SW480 (cell line): ENCODE data around the gene ATF4.
"Not testable (repeated sequence)": the region's sequence is repeated elsewhere in the genome, so short reads cannot be mapped to it uniquely, and the experiment has no call there.

Source experiments
- DNase-seq: peaks from one replicate; pipeline ENCODE4 v3.0.0-alpha.2; 2016; ENCODE audit warnings: low spot score

The ATF4 gene

DNA sequence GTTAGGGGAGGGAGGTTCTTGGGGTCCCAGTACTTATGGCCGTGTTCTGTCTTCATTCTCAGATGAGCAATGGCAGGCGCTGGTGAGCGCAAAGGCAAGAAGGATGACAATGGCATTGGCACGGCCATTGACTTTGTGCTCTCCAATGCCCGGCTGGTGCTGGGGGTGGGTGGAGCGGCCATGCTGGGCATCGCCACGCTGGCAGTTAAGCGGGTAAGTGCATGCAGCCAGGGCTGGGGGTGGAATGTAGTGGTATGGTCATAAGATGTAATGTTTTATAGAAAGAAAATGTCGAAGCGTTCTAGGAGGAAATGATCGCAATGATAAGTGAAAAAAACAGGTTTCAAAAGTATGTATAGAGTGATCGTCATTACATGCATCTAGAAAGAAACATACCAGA is 9.1 kb upstream of the ATF4 start:
- DNase-seq, result no peak

DNA sequence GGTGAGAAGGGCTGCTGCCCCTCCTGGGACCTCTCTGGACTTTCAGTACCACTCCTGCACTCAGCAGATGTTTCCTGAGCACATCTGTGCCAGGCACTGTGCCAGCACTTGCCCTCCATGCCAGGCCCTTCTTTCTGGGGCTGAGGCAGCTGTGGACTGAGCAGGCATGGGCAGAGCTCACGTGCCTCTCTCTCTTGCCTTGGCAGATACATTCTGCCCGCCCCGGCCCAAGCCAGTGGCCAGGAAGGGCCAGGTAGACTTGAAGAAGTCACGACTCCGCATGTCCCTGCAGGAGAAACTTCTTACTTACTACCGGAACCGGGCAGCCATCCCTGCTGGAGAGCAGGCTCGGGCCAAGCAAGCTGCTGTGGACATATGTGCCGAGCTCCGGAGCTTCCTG is 8.3 kb upstream of the ATF4 start:
- DNase-seq, result no peak

DNA sequence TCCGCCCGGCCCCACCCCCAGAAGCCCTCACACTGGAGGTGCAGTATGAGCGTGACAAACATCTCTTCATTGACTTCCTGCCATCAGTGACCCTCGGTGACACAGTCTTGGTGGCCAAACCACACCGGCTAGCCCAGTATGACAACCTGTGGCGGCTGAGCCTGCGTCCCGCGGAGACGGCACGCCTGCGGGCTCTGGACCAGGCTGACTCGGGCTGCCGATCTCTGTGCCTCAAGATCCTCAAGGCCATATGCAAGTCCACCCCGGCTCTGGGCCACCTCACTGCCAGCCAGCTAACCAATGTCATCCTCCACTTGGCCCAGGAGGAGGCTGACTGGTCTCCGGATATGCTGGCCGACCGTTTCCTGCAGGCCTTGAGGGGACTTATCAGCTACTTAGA is 6.6 kb upstream of the ATF4 start:
- DNase-seq, result no peak

DNA sequence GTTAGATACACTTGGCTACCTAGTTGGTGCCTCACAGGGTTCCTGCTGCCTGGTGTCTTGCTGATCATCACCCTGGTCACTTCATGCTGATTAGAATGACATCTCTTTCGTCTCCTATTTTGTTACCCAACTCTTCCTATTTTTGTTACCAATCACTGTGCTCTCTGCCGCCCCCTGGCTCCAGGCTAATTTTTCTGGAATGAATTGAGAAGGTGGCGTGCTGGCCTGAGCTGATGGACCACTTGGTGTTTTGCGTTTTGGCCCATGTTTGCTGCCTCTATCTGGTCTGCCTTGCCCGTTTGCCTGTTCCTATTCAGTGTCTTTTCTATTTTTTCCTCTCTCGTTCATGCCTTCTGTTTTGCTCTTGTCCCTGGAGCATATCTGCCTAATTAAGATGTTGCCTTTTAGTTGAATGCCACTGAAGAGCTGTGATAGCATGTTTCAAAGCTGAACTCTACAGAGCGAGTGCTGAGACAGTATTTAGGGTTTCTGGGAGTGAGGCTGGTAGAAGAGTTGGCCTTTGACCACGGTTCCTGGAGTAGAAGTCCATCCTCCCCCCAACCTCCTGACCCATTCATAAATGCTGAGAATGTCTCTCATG is 5.9 kb upstream of the ATF4 start:
- DNase-seq, result no peak

DNA sequence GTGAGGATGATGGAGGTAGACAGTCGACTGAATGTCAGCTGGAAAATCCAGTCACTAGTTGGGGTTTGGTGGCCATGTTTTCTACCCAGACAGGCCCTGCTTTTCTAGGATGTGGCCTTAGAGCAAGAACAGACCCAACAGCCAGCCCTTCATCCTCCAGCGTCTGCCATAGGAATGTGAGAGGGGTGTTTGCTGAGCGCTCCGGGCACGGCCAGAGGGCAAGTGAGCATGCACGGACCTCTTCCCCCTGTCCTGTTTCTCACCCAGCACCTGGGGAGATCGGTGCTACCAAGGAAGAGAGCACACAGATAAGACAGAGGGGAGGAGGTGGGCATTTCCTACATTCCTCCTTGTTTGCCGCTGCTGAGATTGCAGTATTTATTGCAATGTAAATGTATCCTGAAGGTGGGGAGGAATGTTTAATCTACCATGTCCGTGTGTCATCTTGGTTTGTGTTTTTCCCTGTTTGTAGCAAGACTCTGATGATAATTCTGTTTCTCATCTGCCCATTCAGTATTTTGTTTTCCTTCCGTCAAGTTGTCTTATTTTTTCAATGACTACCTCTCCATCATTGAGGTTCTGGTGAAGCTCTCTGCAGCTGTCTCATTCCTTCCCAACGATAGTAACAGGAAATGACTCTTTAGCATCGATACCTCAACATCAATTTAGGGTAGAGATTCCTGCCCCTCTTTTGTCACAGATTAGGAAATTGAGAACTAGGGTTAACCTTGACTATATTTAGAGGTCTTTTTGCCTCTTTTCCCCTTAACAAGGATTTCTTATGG is 4.9 kb upstream of the ATF4 start:
- DNase-seq, result no peak

DNA sequence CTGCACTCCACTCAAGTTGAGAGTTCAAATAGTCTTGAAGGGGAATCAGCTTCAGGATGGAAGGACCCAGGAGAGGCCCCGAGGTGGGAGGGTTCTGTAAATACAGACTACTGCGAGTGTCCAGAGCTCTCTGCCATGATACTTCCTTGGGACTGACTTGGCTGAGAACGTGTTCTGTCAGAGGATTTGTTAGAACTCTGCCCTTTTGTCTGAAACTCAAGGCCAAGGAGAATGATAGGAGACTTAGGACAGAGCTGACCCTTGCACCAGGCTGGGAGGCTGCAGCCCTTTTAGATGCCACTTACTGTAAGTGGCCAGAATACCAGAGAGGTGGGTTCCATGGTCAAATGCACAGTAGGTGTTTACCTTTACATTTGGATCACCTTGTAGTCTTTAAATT is 2.9 kb upstream of the ATF4 start:
- no peak for DNase-seq

DNA sequence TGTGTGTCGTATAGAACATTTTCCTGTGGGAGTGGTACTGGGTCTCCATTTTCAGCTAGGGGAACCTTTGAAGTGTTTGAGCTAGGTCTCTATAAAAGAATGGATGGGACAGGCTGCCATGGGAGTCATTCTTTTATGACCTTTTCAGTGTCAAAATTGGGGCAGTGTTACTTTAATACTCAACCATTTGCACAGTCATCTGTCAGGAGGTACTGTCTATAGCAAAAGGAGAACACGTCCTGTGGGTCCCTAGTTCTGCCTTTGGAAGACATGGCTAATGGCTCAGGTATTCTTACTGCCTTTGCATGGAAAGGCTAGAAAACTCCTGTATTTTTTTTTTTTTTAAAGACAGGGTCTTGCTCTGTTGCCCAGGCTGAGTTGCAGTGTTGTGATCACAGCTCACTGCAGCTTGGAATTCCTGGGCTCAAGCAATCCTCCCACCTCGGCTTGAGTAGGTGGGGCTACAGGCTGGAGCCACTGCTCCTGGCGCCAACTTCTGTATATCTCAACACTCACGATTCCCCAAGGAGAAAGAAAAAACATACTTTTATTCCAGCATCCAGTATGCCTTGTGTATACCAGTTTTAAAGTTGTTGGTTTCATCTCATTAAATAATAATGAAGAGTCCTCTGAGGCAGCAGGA is 2.1 kb upstream of the ATF4 start:
- DNase-seq, result no peak

DNA sequence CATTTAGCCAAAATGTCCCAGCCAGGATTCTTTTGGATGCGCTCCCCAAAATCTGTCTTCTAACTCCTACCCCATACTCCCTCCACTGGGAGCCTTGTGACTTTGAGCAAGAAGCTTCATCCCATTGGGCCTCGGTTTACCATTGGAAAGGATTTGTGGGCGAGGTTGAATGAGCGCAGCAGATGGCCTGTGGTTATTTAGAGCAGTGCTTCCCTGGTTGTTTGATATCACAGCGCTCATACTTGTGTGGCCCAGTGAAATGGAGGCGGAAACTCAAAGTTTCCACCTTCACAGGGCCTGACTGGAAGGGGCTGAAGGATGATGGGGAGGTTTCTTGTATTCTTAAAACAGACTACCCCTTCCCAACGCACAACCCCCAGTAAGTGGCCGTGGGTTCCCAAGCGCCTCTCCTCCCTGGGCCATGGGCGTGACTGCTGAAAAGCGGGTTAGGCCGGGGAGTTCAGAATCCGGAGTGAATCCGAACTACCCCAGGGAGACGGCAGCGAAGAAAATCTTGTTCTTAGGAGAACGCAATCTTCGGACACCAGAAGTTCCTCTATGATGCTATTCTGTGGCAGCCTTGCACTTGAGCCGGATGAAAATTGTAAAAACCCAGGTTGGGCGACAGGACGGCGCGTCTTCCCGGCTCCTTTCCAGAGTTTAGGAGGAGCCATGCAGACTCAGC is 1.2 kb upstream of the ATF4 start:
- DNase-seq, result no peak

DNA sequence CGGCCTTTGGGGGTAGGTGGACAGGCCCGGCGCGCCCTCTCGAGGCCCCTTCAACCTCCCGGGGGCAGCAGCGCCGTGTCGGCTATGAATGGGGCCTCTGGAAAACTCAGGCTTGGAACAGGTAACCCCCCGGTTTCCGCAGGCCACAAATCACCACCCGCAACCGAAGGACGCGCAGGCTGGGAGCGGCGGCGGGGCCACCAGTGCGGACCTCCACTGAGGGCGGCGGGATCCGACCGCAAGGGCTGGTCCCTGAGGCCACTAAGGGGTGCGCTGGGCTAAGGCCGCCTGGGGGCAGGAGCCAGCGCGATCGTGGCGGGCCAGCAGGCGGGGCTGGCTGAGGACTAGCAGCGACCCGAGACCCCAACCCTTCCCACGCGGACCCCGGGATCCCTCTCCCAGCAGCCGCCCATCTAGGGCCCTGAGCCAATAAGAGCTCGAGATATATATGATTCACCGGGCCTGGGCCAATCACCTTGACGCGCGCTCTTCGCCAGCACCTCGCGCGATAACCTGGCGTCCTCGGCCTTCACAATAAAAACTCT is 609 bp upstream of the ATF4 start:
- DNase-seq, result peak; percentile 99

DNA sequence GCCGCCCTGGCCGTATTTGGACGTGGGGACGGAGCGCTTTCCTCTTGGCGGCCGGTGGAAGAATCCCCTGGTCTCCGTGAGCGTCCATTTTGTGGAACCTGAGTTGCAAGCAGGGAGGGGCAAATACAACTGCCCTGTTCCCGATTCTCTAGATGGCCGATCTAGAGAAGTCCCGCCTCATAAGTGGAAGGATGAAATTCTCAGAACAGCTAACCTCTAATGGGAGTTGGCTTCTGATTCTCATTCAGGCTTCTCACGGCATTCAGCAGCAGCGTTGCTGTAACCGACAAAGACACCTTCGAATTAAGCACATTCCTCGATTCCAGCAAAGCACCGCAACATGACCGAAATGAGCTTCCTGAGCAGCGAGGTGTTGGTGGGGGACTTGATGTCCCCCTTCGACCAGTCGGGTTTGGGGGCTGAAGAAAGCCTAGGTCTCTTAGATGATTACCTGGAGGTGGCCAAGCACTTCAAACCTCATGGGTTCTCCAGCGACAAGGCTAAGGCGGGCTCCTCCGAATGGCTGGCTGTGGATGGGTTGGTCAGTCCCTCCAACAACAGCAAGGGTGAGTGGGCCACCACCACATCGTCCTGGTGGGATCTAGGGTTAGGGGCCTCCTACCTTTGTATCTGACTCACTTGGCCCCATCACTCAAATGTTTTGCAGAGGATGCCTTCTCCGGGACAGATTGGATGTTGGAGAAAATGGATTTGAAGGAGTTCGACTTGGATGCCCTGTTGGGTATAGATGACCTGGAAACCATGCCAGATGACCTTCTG is 934 bp downstream of the ATF4 start:
- DNase-seq, result peak; percentile 60

DNA sequence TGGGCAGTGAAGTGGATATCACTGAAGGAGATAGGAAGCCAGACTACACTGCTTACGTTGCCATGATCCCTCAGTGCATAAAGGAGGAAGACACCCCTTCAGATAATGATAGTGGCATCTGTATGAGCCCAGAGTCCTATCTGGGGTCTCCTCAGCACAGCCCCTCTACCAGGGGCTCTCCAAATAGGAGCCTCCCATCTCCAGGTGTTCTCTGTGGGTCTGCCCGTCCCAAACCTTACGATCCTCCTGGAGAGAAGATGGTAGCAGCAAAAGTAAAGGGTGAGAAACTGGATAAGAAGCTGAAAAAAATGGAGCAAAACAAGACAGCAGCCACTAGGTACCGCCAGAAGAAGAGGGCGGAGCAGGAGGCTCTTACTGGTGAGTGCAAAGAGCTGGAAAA is 1.7 kb downstream of the ATF4 start:
- not testable (repeated sequence) for DNase-seq

DNA sequence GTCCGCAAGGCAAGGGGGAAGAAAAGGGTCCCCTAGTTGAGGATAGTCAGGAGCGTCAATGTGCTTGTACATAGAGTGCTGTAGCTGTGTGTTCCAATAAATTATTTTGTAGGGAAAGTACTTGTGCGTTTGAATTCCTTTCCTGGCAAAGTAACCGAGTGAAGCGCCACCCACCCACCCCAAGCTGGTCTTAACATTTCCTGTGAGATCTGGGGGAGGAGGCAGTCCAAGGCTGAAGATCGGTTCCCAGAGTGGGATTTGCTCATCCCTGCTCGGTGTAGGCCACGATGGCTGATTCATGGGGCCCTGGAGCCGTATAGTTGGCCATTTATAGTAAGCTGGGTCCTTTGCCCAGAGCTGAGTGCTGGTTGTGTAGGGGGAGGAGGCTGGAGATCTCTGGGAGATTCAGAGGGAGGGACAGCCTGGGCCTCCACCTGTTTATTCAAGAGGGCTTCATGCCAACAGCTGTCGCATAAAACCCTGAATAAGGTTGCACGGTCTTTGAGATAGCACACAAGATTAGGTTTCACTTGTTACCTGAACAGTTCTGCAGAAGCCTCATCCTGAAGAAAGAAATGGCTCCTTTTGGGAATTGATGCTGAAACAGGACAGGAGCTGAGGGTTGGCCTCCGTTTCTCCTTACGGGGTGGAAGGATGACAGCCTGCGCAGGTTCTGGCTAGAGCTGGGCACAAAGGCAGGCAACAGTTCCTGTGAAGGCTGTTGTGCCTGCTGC is 2.4 kb downstream of the ATF4 start:
- no peak for DNase-seq

DNA sequence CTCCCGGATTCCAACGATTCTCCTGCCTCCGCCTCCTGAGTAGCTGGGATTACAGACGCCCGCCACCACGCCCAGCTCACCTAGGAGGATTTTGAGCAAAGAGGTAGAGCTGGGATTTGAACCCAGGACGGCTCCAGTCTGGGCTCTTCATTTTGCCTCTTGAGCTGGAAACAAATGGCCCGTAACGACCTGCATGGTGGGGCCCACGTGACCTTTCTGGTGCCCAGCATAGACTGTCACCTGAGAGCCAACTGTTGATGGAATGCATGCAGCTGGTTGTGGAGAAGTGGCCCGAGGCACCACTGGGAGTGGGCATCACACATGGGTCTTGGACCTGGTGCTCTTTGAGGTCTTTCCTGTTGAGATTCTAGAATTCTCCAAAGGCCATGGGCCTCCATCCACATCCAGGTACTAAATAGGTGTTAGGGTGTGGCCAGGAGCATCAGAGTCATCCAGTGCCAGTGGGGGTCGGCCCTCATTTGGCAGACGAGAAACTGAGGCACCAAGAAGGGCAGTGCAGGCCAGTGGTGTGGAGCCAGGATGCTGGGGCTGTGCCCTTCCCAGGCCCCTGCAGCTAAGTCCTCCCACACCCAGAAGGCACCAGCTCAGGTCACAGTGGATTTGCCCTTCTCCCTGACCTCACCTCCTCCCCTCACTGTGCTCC is 3.9 kb downstream of the ATF4 start:
- DNase-seq, result no peak

DNA sequence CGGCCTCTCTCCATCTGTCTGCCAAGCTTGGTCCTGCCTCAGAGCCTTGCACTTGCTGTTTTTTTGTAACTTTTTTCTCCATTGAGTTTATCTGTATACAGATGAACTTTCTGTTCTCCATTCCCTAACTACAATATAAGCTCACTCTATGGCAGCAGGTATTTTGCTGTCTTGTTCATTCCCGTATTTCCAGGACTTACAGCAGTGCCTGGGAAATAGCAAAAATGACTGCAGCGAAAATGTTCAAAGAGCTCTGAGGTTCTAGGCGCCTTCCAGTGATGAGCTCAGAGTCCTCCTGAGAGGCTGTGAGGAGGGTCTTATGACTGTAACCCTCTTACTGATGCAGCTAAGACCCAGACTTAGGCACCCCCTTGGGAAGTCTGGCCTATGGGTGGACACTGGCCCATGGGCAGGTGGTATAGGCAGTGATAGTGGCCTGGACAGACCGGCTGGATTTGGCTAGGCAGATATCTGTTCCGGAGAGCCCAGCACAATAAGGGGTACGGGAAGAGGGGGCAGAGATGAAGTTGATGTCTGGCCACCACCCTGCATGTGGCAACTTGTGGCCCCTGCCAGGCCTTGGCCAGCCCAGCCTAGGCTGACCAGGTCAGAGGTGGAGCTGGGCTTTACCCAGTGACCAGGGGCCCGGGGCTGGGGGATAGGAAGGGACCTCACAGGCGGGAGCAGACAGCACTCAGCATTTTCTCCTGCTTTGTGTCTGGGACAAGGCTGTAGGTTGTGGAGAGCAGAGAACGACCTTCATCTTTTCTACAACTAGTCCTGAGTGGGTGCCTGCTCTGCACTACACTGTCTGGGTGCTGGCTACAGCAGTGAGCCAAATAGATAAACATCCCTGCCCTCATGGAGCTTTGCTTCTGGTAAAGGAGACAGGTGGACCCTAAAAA is 4.6 kb downstream of the ATF4 start:
- DNase-seq, result no peak

DNA sequence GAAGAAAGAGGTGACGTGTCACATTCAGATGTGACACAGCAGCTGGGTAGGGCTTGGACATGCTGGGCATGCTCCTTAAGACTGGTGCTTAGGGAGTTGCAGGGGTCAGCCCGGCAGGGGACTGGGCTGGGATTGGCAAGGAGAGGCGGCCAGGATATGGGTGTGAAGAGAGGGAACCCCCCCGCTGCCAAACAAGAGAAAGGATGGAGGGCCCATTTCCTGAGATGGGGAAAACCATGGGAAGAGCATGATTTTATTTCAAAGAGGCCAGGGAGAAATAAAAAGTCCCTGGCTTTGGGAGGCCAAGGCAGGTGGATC is 5.3 kb downstream of the ATF4 start:
- DNase-seq, result no peak

DNA sequence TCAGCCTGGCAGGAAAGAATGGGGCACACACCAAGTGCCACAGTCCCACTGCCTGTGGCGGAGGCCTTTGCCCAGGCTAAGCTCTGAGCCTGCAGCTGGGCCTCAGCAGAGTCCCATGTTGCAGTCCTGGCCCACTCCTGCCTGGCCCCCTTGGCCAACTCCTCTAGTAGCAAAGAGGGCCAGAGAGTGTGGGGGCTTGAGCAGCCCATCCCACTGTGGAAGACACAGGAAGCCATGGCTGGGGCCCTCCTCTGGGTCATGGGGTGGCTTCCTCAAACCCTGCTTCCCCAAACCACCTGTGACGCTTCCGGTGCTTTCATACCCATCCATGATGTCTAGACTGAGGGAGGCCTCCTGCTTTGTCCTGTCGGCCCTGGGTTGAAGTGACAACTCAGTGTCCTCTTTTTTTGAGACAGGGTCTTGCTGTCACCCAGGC is 6.4 kb downstream of the ATF4 start:
- no peak for DNase-seq

DNA sequence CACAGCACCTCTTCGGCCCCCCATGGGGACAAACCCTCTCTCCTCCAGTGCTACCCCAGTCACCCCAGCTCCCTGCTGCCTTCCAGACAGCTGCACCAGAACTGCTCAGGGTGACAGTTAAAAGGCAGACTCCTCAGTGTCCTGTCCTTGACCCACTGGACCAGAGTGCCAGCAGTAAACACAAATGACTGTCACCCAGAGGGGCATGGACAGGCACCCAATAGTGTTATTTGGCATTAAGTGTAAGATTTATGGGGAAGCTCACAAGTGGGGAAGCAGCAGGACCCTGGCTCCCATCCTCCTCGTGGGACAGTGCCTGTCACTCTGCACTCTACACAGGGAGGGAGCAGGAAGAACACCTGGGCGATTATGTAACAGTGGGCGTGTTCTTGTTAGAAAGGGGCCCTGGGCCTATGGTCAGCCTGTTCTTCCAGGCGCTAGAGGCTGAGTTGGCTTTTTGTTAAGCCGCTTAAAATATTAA is 7.2 kb downstream of the ATF4 start:
- DNase-seq, result peak; percentile 58

DNA sequence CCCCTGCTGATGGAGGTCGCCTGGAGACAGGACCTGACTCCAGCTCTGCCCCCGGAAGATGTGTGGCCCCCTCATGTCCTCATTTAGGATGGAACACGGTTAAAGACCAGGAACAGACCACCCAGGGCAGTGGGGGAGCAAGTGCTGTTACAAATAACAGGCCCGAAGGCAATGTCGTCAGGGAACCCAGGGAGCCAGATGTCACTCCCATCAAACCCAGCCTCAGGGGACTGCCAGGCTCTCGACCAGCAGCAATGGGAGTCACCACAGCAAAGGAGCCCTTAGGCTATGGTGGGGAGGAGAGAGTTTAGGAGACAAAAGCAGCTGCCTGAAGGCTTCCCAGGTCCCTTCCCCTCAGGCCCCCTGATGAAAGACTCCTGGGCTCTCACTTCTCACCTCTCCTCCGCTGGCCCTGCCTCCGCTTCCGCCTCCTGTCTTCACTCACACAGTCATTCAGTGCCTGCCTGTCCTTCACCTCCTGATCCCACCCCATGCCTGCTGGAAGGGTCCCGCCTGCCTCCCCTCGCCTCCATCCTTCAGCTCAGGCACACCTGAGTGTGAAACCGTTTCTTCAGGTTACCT is 7.8 kb downstream of the ATF4 start:
- peak; percentile 20 for DNase-seq
